Mesenchymal stem cell (in vitro differentiated cells and primary cell): ENCODE measurements around the gene TRIM33.

Experiments
- DNase-seq: peaks from one replicate; pipeline ENCODE4 v3.0.0-alpha.2; 2013
- H2AFZ ChIP-seq: one replicate; pipeline ENCODE4 v1.6.1; 2013; ENCODE audit warnings: low read depth, mild to moderate bottlenecking, control low read depth, inconsistent platforms, low read length, moderate library complexity
- H2AK5ac ChIP-seq: 2 replicates; pipeline ENCODE4 v1.6.1; 2013; ENCODE audit warnings: low read length, moderate library complexity, mild to moderate bottlenecking, inconsistent platforms; ENCODE audit not compliant: severe bottlenecking
- H2BK120ac ChIP-seq: one replicate; pipeline ENCODE4 v1.6.1; 2013; ENCODE audit warnings: low read depth, mild to moderate bottlenecking, inconsistent platforms, low read length, moderate library complexity
- H2BK12ac ChIP-seq, 2 experiments: one replicate each; pipeline ENCODE4 v1.6.1; 2013; ENCODE audit warnings: inconsistent platforms in 2 of 2, low read length in 2 of 2, mild to moderate bottlenecking in 2 of 2, moderate library complexity in 2 of 2, control low read depth in 1 of 2
- H2BK15ac ChIP-seq: one replicate; pipeline ENCODE4 v1.6.1; 2013; ENCODE audit warnings: mild to moderate bottlenecking, low read depth, inconsistent platforms; ENCODE audit not compliant: poor library complexity, severe bottlenecking
- H2BK5ac ChIP-seq: 2 replicates; pipeline ENCODE4 v1.6.1; 2013; ENCODE audit warnings: low read depth, mild to moderate bottlenecking, low read length, control low read depth, inconsistent platforms; ENCODE audit not compliant: poor library complexity, severe bottlenecking
- H3K14ac ChIP-seq, 2 experiments: one replicate each; pipeline ENCODE4 v1.6.1; 2013; ENCODE audit warnings: inconsistent platforms in 2 of 2, low read length in 2 of 2, control low read depth in 1 of 2, mild to moderate bottlenecking in 1 of 2, moderate library complexity in 1 of 2
- H3K18ac ChIP-seq, 2 experiments: one replicate each; pipeline ENCODE4 v1.6.1; 2013; ENCODE audit warnings: inconsistent platforms in 2 of 2, low read length in 2 of 2, control low read depth in 1 of 2, low read depth in 1 of 2, mild to moderate bottlenecking in 1 of 2
- H3K23ac ChIP-seq, 2 experiments: one replicate each; pipeline ENCODE4 v1.6.1; 2013; ENCODE audit warnings: inconsistent platforms in 2 of 2, low read length in 2 of 2, mild to moderate bottlenecking in 2 of 2, moderate library complexity in 2 of 2, control low read depth in 1 of 2
- H3K27ac ChIP-seq: 2 replicates; pipeline ENCODE4 v1.5.1; 2013; ENCODE audit warnings: mild to moderate bottlenecking, moderate library complexity, low read length, control low read depth, inconsistent platforms; ENCODE audit not compliant: poor library complexity, severe bottlenecking
- H3K27me3 ChIP-seq, 2 experiments: 2 replicates each; pipeline versions ENCODE4 v1.6.1 to v1.7.0; 2013; ENCODE audit warnings: low read length in 2 of 2, mild to moderate bottlenecking in 2 of 2, moderate library complexity in 2 of 2, control low read depth in 1 of 2, inconsistent platforms in 1 of 2; ENCODE audit not compliant: control insufficient read depth in 1 of 2, insufficient read depth in 1 of 2
- H3K36me3 ChIP-seq, 2 experiments: 2 replicates each; pipeline versions ENCODE4 v1.6.1 to v1.7.0; 2013; ENCODE audit warnings: low read length in 2 of 2, control low read depth in 1 of 2, inconsistent platforms in 1 of 2, low read depth in 1 of 2, mild to moderate bottlenecking in 1 of 2; ENCODE audit not compliant: insufficient read depth in 2 of 2, control insufficient read depth in 1 of 2
- H3K4ac ChIP-seq, 2 experiments: one replicate each; pipeline ENCODE4 v1.6.1; 2013; ENCODE audit warnings: inconsistent platforms in 2 of 2, low read length in 2 of 2, mild to moderate bottlenecking in 2 of 2, moderate library complexity in 2 of 2, control low read depth in 1 of 2, low read depth in 1 of 2
- H3K4me1 ChIP-seq: 2 replicates; pipeline ENCODE4 v1.6.1; 2013; ENCODE audit warnings: low read depth, low read length, control low read depth; ENCODE audit not compliant: control insufficient read depth, insufficient read depth
- H3K4me2 ChIP-seq: 2 replicates; pipeline ENCODE4 v1.6.1; 2013; ENCODE audit warnings: low read length, mild to moderate bottlenecking, inconsistent platforms; ENCODE audit not compliant: poor library complexity, severe bottlenecking
- H3K4me3 ChIP-seq, 2 experiments: 2 replicates each; pipeline versions ENCODE4 v1.5.1 to v1.7.0; 2013; ENCODE audit warnings: low read length in 2 of 2, mild to moderate bottlenecking in 2 of 2, control low read depth in 1 of 2, low read depth in 1 of 2; ENCODE audit not compliant: insufficient read depth in 1 of 2
- H3K79me1 ChIP-seq: replicated peaks from 2 replicates; pipeline ENCODE4 v1.6.1; 2013; ENCODE audit warnings: mild to moderate bottlenecking, control low read depth, low read length, inconsistent platforms; ENCODE audit not compliant: poor library complexity, severe bottlenecking
- H3K9ac ChIP-seq: 2 replicates; pipeline ENCODE4 v1.7.0; 2013; ENCODE audit warnings: mild to moderate bottlenecking, low read length, moderate library complexity
- H3K9me3 ChIP-seq: 2 replicates; pipeline ENCODE4 v1.7.0; 2013; ENCODE audit warnings: mild to moderate bottlenecking, low read length; ENCODE audit not compliant: control insufficient read depth
- H4K8ac ChIP-seq: one replicate; pipeline ENCODE4 v1.6.1; 2013; ENCODE audit warnings: inconsistent platforms, mild to moderate bottlenecking, low read length, moderate library complexity
- H4K91ac ChIP-seq: one replicate; pipeline ENCODE4 v1.6.1; 2013; ENCODE audit warnings: mild to moderate bottlenecking, low read length, inconsistent platforms
- WGBS: methylation state at CpG from one replicate; pipeline ENCODE4 v1.1.7; 2013; ENCODE audit warnings: mixed read lengths; 5-methylcytosine and 5-hydroxymethylcytosine counted together

TRIM33 gene

GRCh38 chr1:114492978-114493377 is 18.0 kb downstream of the TRIM33 start:
- no peak overlapping the region for H3K4me3 ChIP-seq
- H2BK120ac ChIP-seq = no peak overlapping the region
- H3K4me1 ChIP-seq = no peaks in the 10 kb centered on the region
- no peak overlapping the region for H2AK5ac ChIP-seq
- no peak overlapping the region for H3K9ac ChIP-seq
- no peak overlapping the region for H3K4ac ChIP-seq
- no peak overlapping the region for H3K27ac ChIP-seq
- H3K27me3 ChIP-seq = no peaks in the 10 kb centered on the region
- no peak overlapping the region for H3K14ac ChIP-seq
- peaks cover 10% of the 10 kb centered on the region for H3K79me1 ChIP-seq
- H2BK15ac ChIP-seq = no peak overlapping the region
- no CpG with 5 or more reads among the region's 1 CpG for WGBS
- no peaks in the 10 kb centered on the region for H3K36me3 ChIP-seq
- no peak overlapping the region for H4K8ac ChIP-seq
- no peak for DNase-seq
- no peak overlapping the region for H2BK12ac ChIP-seq
- H2AFZ ChIP-seq = no peak overlapping the region
- H3K9me3 ChIP-seq = no peaks in the 10 kb centered on the region
- H4K91ac ChIP-seq = no peak overlapping the region
- H2BK5ac ChIP-seq = no peak overlapping the region
- H3K4me2 ChIP-seq = no peak overlapping the region
- H3K23ac ChIP-seq = no peak overlapping the region
- no peak overlapping the region for H3K18ac ChIP-seq

- no CpG with 5 or more reads among the region's 1 CpG for WGBS
- H4K8ac ChIP-seq = no peak overlapping the region
- peaks cover 10% of the 10 kb centered on the region for H3K79me1 ChIP-seq
- no peak overlapping the region for H2AFZ ChIP-seq
- no peak overlapping the region for H3K23ac ChIP-seq
- H3K4ac ChIP-seq = no peak overlapping the region
- no peaks in the 10 kb centered on the region for H3K9me3 ChIP-seq
- no peak overlapping the region for H2BK15ac ChIP-seq
- no peak overlapping the region for H3K14ac ChIP-seq
- no peak overlapping the region for H3K9ac ChIP-seq
- H2BK12ac ChIP-seq = no peak overlapping the region
- no peak overlapping the region for H3K4me2 ChIP-seq
- H3K27ac ChIP-seq = no peak overlapping the region
- H3K4me3 ChIP-seq = no peak overlapping the region
- H4K91ac ChIP-seq = no peak overlapping the region
- no peak for DNase-seq
- H3K36me3 ChIP-seq = no peaks in the 10 kb centered on the region
- H2BK5ac ChIP-seq = no peak overlapping the region
- no peak overlapping the region for H2AK5ac ChIP-seq
- H3K4me1 ChIP-seq = no peaks in the 10 kb centered on the region
- H2BK120ac ChIP-seq = no peak overlapping the region
- no peaks in the 10 kb centered on the region for H3K27me3 ChIP-seq
- no peak overlapping the region for H3K18ac ChIP-seq
These were observed 20.7 kb downstream of the TRIM33 start for GRCh38 chr1:114490274-114490693.

GRCh38 chr1:114488739-114489138 is 22.3 kb downstream of the TRIM33 start:
- Histone ChIP-seq H2BK120ac (no peak overlapping the region), H3K4ac (no peak overlapping the region), H2BK5ac (no peak overlapping the region), H2BK12ac (no peak overlapping the region), H3K9ac (no peak overlapping the region), H3K9me3 (no peaks in the 10 kb centered on the region), H4K91ac (no peak overlapping the region), H3K14ac (no peak overlapping the region), H3K4me2 (no peak overlapping the region), H2BK15ac (no peak overlapping the region), H3K27ac (no peak overlapping the region), H4K8ac (peak overlapping the region; percentile 4), H3K18ac (no peak overlapping the region), H3K27me3 (no peaks in the 10 kb centered on the region), H2AK5ac (no peak overlapping the region), H2AFZ (no peak overlapping the region), H3K79me1 (peaks cover 10% of the 10 kb centered on the region), H3K4me3 (no peak overlapping the region), H3K4me1 (no peaks in the 10 kb centered on the region), H3K23ac (no peak overlapping the region), H3K36me3 (no peaks in the 10 kb centered on the region)
- 100% methylated on average over 1 of the region's 2 CpGs for WGBS
- DNase-seq = no peak

GRCh38 chr1:114485286-114485685 is 25.7 kb downstream of the TRIM33 start:
- peak; percentile 26 for DNase-seq
- Histone ChIP-seq H3K36me3 (no peaks in the 10 kb centered on the region), H3K23ac (no peak overlapping the region)

More at GRCh38 chr1:114485286-114485685, 25.7 kb downstream of the TRIM33 start:
- H2BK5ac ChIP-seq = no peak overlapping the region
- no peak overlapping the region for H3K4me2 ChIP-seq
- H3K14ac ChIP-seq = no peak overlapping the region
- no peak overlapping the region for H4K8ac ChIP-seq
- no peak overlapping the region for H3K4me3 ChIP-seq
- no peak overlapping the region for H2BK15ac ChIP-seq
- no peaks in the 10 kb centered on the region for H3K4me1 ChIP-seq
- no peak overlapping the region for H3K18ac ChIP-seq
- no peak overlapping the region for H3K9ac ChIP-seq
- H3K79me1 ChIP-seq = peaks cover 9% of the 10 kb centered on the region
- H3K4ac ChIP-seq = no peak overlapping the region
- H2AFZ ChIP-seq = no peak overlapping the region
- H2BK12ac ChIP-seq = no peak overlapping the region
- H3K27ac ChIP-seq = no peak overlapping the region
- H3K9me3 ChIP-seq = no peaks in the 10 kb centered on the region
- no peak overlapping the region for H4K91ac ChIP-seq
- H2AK5ac ChIP-seq = no peak overlapping the region
- no peaks in the 10 kb centered on the region for H3K27me3 ChIP-seq
- no peak overlapping the region for H2BK120ac ChIP-seq
